Natural killer cell (primary cell): ENCODE data around the gene RBFOX1. TPM values are rescaled to one million over a fixed set of nuclear protein-coding genes. Genes with fewer than 3 reads are reported as not detected.

ENCODE experiments used
- ATAC-seq, 3 donors: fragments of 150-1000 bp in 2 of 3; fragments of 200-7000 bp in 1 of 3; cut with Tn5 transposase; 1 replicate in 1 of 3; 2 replicates in 2 of 3; pipeline ENCODE4 v1.10.0; 2021; ENCODE audit warnings: mild to moderate bottlenecking in 2 of 3, moderate library complexity in 2 of 3
- DNase-seq, 2 donors: peaks; one replicate each; pipeline versions ENCODE4 v3.0.0 to v3.0.0-alpha.2; 2013 to 2021; ENCODE audit warnings: mixed read lengths in 1 of 2
- H3K27ac ChIP-seq: one replicate; pipeline ENCODE4 v1.5.1; 2013; ENCODE audit warnings: mild to moderate bottlenecking, low read length
- H3K27me3 ChIP-seq: one replicate; pipeline ENCODE4 v1.6.1; 2013; ENCODE audit warnings: low read length; ENCODE audit not compliant: control insufficient read depth, insufficient read depth
- H3K36me3 ChIP-seq: one replicate; pipeline ENCODE4 v1.6.1; 2013; ENCODE audit warnings: low read length; ENCODE audit not compliant: control insufficient read depth, insufficient read depth
- H3K4me1 ChIP-seq: one replicate; pipeline ENCODE4 v1.6.1; 2013; ENCODE audit warnings: low read length; ENCODE audit not compliant: control insufficient read depth, insufficient read depth
- H3K4me3 ChIP-seq: one replicate; pipeline ENCODE4 v1.5.1; 2013; ENCODE audit warnings: low read length
- H3K9me3 ChIP-seq: one replicate; pipeline ENCODE4 v1.6.1; 2013; ENCODE audit warnings: low read length; ENCODE audit not compliant: control insufficient read depth, insufficient read depth
- H3K27ac Mint-ChIP-seq, 2 donors: one replicate each; pipeline ENCODE4 v1.8.0; 2022; ENCODE audit warnings: mild to moderate bottlenecking in 2 of 2, mixed read lengths in 2 of 2, moderate library complexity in 1 of 2
- H3K27me3 Mint-ChIP-seq, 2 donors: one replicate each; pipeline ENCODE4 v1.8.0; 2022; ENCODE audit warnings: low read depth in 2 of 2, mixed read lengths in 2 of 2
- H3K36me3 Mint-ChIP-seq: one replicate; pipeline ENCODE4 v1.8.0; 2022; ENCODE audit warnings: mixed read lengths
- H3K4me1 Mint-ChIP-seq, 2 donors: one replicate each; pipeline ENCODE4 v1.8.0; 2022; ENCODE audit warnings: mixed read lengths in 2 of 2
- H3K4me3 Mint-ChIP-seq: one replicate; pipeline ENCODE4 v1.8.0; 2022; ENCODE audit warnings: mild to moderate bottlenecking, moderate library complexity, mixed read lengths
- H3K9me3 Mint-ChIP-seq, 2 donors: one replicate each; pipeline ENCODE4 v1.8.0; 2022; ENCODE audit warnings: mixed read lengths in 2 of 2
- CTCF ChIP-seq: fragments of 200-600 bp; IDR thresholded peaks from one replicate; pipeline ENCODE4 v1.8.0; 2022; ENCODE audit warnings: antibody characterized with exemption
- WGBS: methylation state at CpG from one replicate; pipeline ENCODE4 v1.1.7; 2013; ENCODE audit warnings: missing lambda C conversion rate; ENCODE audit not compliant: insufficient coverage; 5-methylcytosine and 5-hydroxymethylcytosine counted together
- intact Hi-C: fragments of 100-400 bp; cut with micrococcal nuclease; formaldehyde crosslinking; loops from one replicate; pipeline ENCODE4 v1.14.2; 2022
- total RNA-seq, 4 donors: library from RNA; stranded (reverse); fragments of 120-200 nt in 1 of 4; gene quantifications; one replicate each; pipeline versions ENCODE4 v1.2.3 to v1.2.4, GENCODE V29; 2013 to 2022

RBFOX1 gene
- total RNA-seq, 3 donors from 2014 or later (not counting 1 experiment from before 2014, with no cell fraction given) = not detected

GRCh38 chr16:7362231-7362630 lies 29.6 kb downstream of the RBFOX1 start:
- Histone ChIP-seq H3K27me3 (no peaks in the 10 kb centered on the region), H3K4me3 (no peak overlapping the region), H3K9me3 (peaks cover 4% of the 10 kb centered on the region), H3K36me3 (no peaks in the 10 kb centered on the region), H3K27ac (no peak overlapping the region), H3K4me1 (no peaks in the 10 kb centered on the region)
- no peak for TF ChIP-seq CTCF
- intact Hi-C loops = no loop called here
- DNase-seq (no peak), ATAC-seq (no peak)
- Mint-ChIP-seq H3K27ac (no peak overlapping the region), H3K36me3 (no peaks in the 10 kb centered on the region), H3K4me1 (no peaks in the 10 kb centered on the region), H3K4me3 (no peak overlapping the region), H3K9me3 (peaks cover 0 to 5% of the 10 kb centered on the region in 2 donors), H3K27me3 (no peaks in the 10 kb centered on the region)
- WGBS = 97% methylated on average over 6 of the region's 6 CpGs

GRCh38 chr16:7363422-7364417 lies 31.1 kb downstream of the RBFOX1 start:
- 31% methylated on average over 18 of the region's 18 CpGs for WGBS
- H3K4me3 ChIP-seq = no peak overlapping the region

GRCh38 chr16:7366041-7366440 lies 33.4 kb downstream of the RBFOX1 start:
- 75% methylated on average over 7 of the region's 7 CpGs for WGBS
- H3K4me1 ChIP-seq = no peaks in the 10 kb centered on the region
- Mint-ChIP-seq H3K27ac (no peak overlapping the region), H3K36me3 (no peaks in the 10 kb centered on the region), H3K27me3 (no peaks in the 10 kb centered on the region), H3K9me3 (peaks cover 0 to 2% of the 10 kb centered on the region in 2 donors), H3K4me1 (no peaks in the 10 kb centered on the region), H3K4me3 (no peak overlapping the region)
- peaks cover 4% of the 10 kb centered on the region for H3K9me3 ChIP-seq
- no peaks in the 10 kb centered on the region for H3K27me3 ChIP-seq
- H3K4me3 ChIP-seq = no peak overlapping the region
- no peak overlapping the region for H3K27ac ChIP-seq
- DNase-seq (no peak), ATAC-seq (no peak)
- no peaks in the 10 kb centered on the region for H3K36me3 ChIP-seq
- intact Hi-C loops = no loop called here
- no peak for TF ChIP-seq CTCF

More at GRCh38 chr16:7363422-7364417, 31.1 kb downstream of the RBFOX1 start:
- Mint-ChIP-seq H3K27me3 (no peaks in the 10 kb centered on the region), H3K4me3 (no peak overlapping the region), H3K4me1 (no peaks in the 10 kb centered on the region), H3K27ac (no peak overlapping the region), H3K9me3 (peaks cover 0 to 2% of the 10 kb centered on the region in 2 donors), H3K36me3 (no peaks in the 10 kb centered on the region)
- no peaks in the 10 kb centered on the region for H3K36me3 ChIP-seq
- intact Hi-C loops = no loop called here
- ATAC-seq = no peak
- H3K27me3 ChIP-seq = no peaks in the 10 kb centered on the region
- no peaks in the 10 kb centered on the region for H3K4me1 ChIP-seq
- no peak for TF ChIP-seq CTCF
- no peak overlapping the region for H3K27ac ChIP-seq
- no peak for DNase-seq
- peaks cover 4% of the 10 kb centered on the region for H3K9me3 ChIP-seq
